B cell (primary cell): Measurements from ENCODE around the gene WDR46. TPM values are rescaled to one million over a fixed set of nuclear protein-coding genes. Genes with fewer than 3 reads are reported as not detected.

Experiments
- ATAC-seq: fragments of 200-7000 bp; cut with Tn5 transposase; one replicate; pipeline ENCODE4 v1.10.0; 2021; ENCODE audit warnings: low read depth, mild to moderate bottlenecking, moderate number of reproducible peaks, moderate library complexity
- CTCF ChIA-PET: fragments of 350-600 bp; sonication (Branson Sonifier 250); formaldehyde crosslinking; loops from one replicate; lab custom pipeline; 2021; ENCODE audit warnings: antibody characterized with exemption, inconsistent platforms; lab: Charles Lee
- POLR2A ChIA-PET: fragments of 350-600 bp; sonication (Branson Sonifier 250); formaldehyde crosslinking; loops from one replicate; lab custom pipeline; 2021; ENCODE audit warnings: antibody characterized with exemption; lab: Charles Lee
- DNase-seq: peaks from one replicate; pipeline ENCODE4 v3.0.0; 2013
- H2AFZ ChIP-seq: 2 replicates; pipeline ENCODE4 v1.6.1; 2012; ENCODE audit warnings: mild to moderate bottlenecking, low read depth, low read length; ENCODE audit not compliant: insufficient read depth, poor library complexity, severe bottlenecking
- H3K27ac ChIP-seq, 2 donors: 1 replicate in 1 of 2; 2 replicates in 1 of 2; pipeline ENCODE4 v1.5.1; 2012 to 2013; ENCODE audit warnings: low read length in 2 of 2, mild to moderate bottlenecking in 2 of 2, moderate library complexity in 1 of 2
- H3K27me3 ChIP-seq, 4 experiments: fragments of 200-600 bp in 1 of 4; sonication (generic) in 1 of 4; replicated peaks in 1 of 4; 1 replicate in 2 of 4; 2 replicates in 2 of 4; pipeline versions ENCODE4 v1.6.1 to v1.7.0; 2013 to 2016; ENCODE audit warnings: low read length in 3 of 4, mild to moderate bottlenecking in 2 of 4, mixed read lengths in 1 of 4, moderate library complexity in 1 of 4; ENCODE audit not compliant: insufficient read depth in 4 of 4, control insufficient read depth in 3 of 4; ENCODE audit errors: control extremely low read depth in 1 of 4
- H3K36me3 ChIP-seq, 2 experiments: replicated peaks in 1 of 2; 1 replicate in 1 of 2; 2 replicates in 1 of 2; pipeline versions ENCODE4 v1.6.1 to v1.7.1; 2013; ENCODE audit warnings: low read length in 1 of 2; ENCODE audit not compliant: insufficient read depth in 2 of 2, control insufficient read depth in 1 of 2; ENCODE audit errors: control extremely low read depth in 1 of 2, extremely low read depth in 1 of 2
- H3K4me1 ChIP-seq, 2 donors: fragments of 200-600 bp in 1 of 2; sonication (generic) in 1 of 2; 1 replicate in 1 of 2; 2 replicates in 1 of 2; pipeline versions ENCODE4 v1.5.1 to v1.6.1; 2013 to 2017; ENCODE audit warnings: low read length in 2 of 2; ENCODE audit not compliant: control insufficient read depth in 2 of 2, insufficient read depth in 2 of 2
- H3K4me2 ChIP-seq: replicated peaks from 2 replicates; pipeline ENCODE3; 2012; ENCODE audit warnings: mild to moderate bottlenecking, low read depth, low read length; ENCODE audit not compliant: poor library complexity, severe bottlenecking
- H3K4me3 ChIP-seq, 5 experiments: fragments of 200-600 bp in 1 of 5; sonication (generic) in 1 of 5; 1 replicate in 3 of 5; 2 replicates in 2 of 5; pipeline versions ENCODE4 v1.5.1 to v1.7.0; 2011 to 2016; ENCODE audit warnings: low read length in 4 of 5, mild to moderate bottlenecking in 4 of 5, low read depth in 2 of 5, control low read depth in 1 of 5, moderate library complexity in 1 of 5; ENCODE audit not compliant: insufficient read depth in 1 of 5; ENCODE audit errors: control extremely low read depth in 1 of 5, extremely low read depth in 1 of 5
- H3K79me2 ChIP-seq: fragments of 200-600 bp; sonication (generic); one replicate; pipeline ENCODE4 v1.6.0; 2016; ENCODE audit warnings: low read length; ENCODE audit not compliant: control insufficient read depth, insufficient read depth
- H3K9ac ChIP-seq: fragments of 200-600 bp; sonication (generic); 2 replicates; pipeline ENCODE4 v1.6.1; 2017; ENCODE audit warnings: mild to moderate bottlenecking, low read length, moderate library complexity
- H3K9me3 ChIP-seq, 3 donors: one replicate each; pipeline versions ENCODE4 v1.6.1 to v1.7.1; 2013; ENCODE audit warnings: low read length in 2 of 3; ENCODE audit not compliant: control insufficient read depth in 2 of 3, insufficient read depth in 1 of 3; ENCODE audit errors: control extremely low read depth in 1 of 3
- H4K20me1 ChIP-seq: 2 replicates; pipeline ENCODE4 v1.6.0; 2012; ENCODE audit warnings: mild to moderate bottlenecking, low read length; ENCODE audit not compliant: insufficient read depth, control insufficient read depth, poor library complexity, severe bottlenecking
- H3K27ac Mint-ChIP-seq: one replicate; pipeline ENCODE4 v1.8.0; 2021; ENCODE audit warnings: mixed read lengths
- H3K27me3 Mint-ChIP-seq: one replicate; pipeline ENCODE4 v1.8.0; 2021; ENCODE audit warnings: mixed read lengths
- H3K4me1 Mint-ChIP-seq: one replicate; pipeline ENCODE4 v1.8.0; 2021; ENCODE audit warnings: mixed read lengths
- H3K4me3 Mint-ChIP-seq: one replicate; pipeline ENCODE4 v1.8.0; 2021; ENCODE audit warnings: mixed read lengths
- H3K9me3 Mint-ChIP-seq: one replicate; pipeline ENCODE4 v1.8.0; 2022; ENCODE audit warnings: mixed read lengths; ENCODE audit not compliant: insufficient read depth
- CTCF ChIP-seq: fragments of 200-600 bp; IDR thresholded peaks from one replicate; pipeline ENCODE4 v1.8.0; 2022; ENCODE audit warnings: antibody characterized with exemption, mild to moderate bottlenecking
- EZH2 ChIP-seq: IDR thresholded peaks from 2 replicates; pipeline ENCODE4 v1.6.1; 2012; ENCODE audit warnings: borderline replicate concordance, low read depth, mild to moderate bottlenecking, moderate library complexity, low read length; ENCODE audit not compliant: insufficient read depth, poor library complexity, severe bottlenecking
- WGBS: methylation state at CpG from one replicate; pipeline ENCODE4 v1.1.5; 2013; ENCODE audit warnings: missing lambda C conversion rate; ENCODE audit not compliant: insufficient coverage; 5-methylcytosine and 5-hydroxymethylcytosine counted together
- intact Hi-C: fragments of 100-400 bp; cut with micrococcal nuclease; formaldehyde crosslinking; loops from one replicate; pipeline ENCODE4 v1.10.0; 2022
- polyA plus RNA-seq: library from polyadenylated mRNA; depleted of rRNA; stranded (reverse); fragments of >200 nt; gene quantifications from 2 replicates; pipeline ENCODE4 v1.2.3, GENCODE V29; 2012
- total RNA-seq, 2 donors: library from RNA; stranded (reverse); fragments of 120-200 nt in 1 of 2; gene quantifications; 1 replicate in 1 of 2; 2 replicates in 1 of 2; pipeline versions ENCODE4 v1.2.3 to v1.2.4, GENCODE V29; 2013 to 2022

Gene WDR46
- total and polyA plus RNA-seq, 2 donors (not counting 1 experiment from before 2014, with no cell fraction given), result 60.1 to 77.2 TPM

- POLR2A ChIA-PET, result interaction anchor here (0.6 to 2.3 kb wide), 4 partner anchors 10 to 38 kb away, joined by 3 to 24 read pairs (median 8); partner anchors contain the start of genes B3GALT4 and WDR46
- CTCF ChIA-PET, result interaction anchor here (0.5 to 5.3 kb wide), 3 partner anchors 10 to 1485 kb away, joined by 3 to 50 read pairs (median 3); no protein-coding TSS in a partner anchor
- no peak overlapping the region for H3K4me3 ChIP-seq
- no peak overlapping the region for H2AFZ ChIP-seq
- H3K27ac ChIP-seq, result peak overlapping the region; percentile 97 to 100
- no peaks in the 10 kb centered on the region for H3K9me3 ChIP-seq
- DNase-seq, result peak; percentile 42
- no peak for ATAC-seq
- peaks cover 80% of the 10 kb centered on the region for H3K4me1 Mint-ChIP-seq
- 98% methylated on average over 12 of the region's 17 CpGs for WGBS
- H3K9me3 Mint-ChIP-seq, result no peaks in the 10 kb centered on the region
- H3K9ac ChIP-seq, result no peak overlapping the region
- no peaks in the 10 kb centered on the region for H3K27me3 ChIP-seq
- H3K27me3 Mint-ChIP-seq, result no peaks in the 10 kb centered on the region
- H4K20me1 ChIP-seq, result peaks cover 47% of the 10 kb centered on the region
- H3K4me2 ChIP-seq, result peak overlapping the region; percentile 99
- intact Hi-C loops, result no loop called here
- peaks cover 67 to 79% of the 10 kb centered on the region in 2 donors for H3K4me1 ChIP-seq
- TF ChIP-seq CTCF (no peak), EZH2 (no peak)
- peak overlapping the region; percentile 98 for H3K27ac Mint-ChIP-seq
- peaks cover 3 to 54% of the 10 kb centered on the region in 2 experiments for H3K36me3 ChIP-seq
- H3K79me2 ChIP-seq, result peaks cover 90% of the 10 kb centered on the region
- H3K4me3 Mint-ChIP-seq, result peak overlapping the region; percentile 100
Measured at GRCh38 chr6:33315793-33316602, 27.0 kb upstream of the WDR46 start.
